GM19452 (cell line): ENCODE data around the gene GNAI3.
"Not testable (repeated sequence)": the region's sequence is repeated elsewhere in the genome, so short reads cannot be mapped to it uniquely, and the experiment has no call there.

Experiments used
- ATAC-seq: cut with Tn5 transposase; IDR thresholded peaks from one replicate; pipeline ENCODE4 v1.9.1; 2021; ENCODE audit not compliant: unreplicated experiment

Gene GNAI3

DNA sequence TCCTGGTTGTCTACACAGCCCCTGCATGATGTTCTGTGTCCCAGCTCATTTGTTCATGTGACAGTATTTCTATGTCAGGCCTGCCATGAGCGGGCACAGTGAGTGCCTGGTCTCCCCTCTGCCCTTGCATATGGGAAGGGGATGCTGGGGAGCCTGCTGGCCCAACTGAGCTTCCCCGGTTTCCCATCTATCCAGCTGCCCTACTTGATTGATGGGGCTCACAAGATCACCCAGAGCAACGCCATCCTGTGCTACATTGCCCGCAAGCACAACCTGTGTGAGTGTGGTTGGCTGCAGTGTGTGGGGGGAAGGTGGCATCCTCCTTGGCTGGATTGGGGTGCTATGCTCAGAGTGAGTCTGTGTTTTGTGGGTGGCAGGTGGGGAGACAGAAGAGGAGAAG is 109.0 kb downstream of the GNAI3 start:
- ATAC-seq = no peak

DNA sequence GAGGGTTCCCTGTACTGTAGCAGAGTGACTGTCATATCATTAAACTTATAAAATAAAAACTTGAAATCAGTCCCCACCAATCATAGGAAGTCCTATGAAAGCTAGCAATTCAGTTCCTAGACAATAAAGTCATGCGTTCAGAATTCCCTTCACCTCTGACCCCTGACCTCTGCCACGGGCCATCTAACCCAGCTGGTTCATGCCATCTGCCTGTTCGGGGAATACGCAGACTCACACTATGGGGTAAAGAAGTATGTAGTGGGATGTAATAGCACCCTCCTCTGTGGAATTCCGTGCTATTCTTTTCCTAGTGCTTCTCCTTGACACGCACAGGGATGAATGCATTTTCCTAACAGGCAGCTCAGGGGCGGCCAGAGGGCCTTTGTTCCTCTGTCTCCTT is 109.6 kb downstream of the GNAI3 start:
- no peak for ATAC-seq

DNA sequence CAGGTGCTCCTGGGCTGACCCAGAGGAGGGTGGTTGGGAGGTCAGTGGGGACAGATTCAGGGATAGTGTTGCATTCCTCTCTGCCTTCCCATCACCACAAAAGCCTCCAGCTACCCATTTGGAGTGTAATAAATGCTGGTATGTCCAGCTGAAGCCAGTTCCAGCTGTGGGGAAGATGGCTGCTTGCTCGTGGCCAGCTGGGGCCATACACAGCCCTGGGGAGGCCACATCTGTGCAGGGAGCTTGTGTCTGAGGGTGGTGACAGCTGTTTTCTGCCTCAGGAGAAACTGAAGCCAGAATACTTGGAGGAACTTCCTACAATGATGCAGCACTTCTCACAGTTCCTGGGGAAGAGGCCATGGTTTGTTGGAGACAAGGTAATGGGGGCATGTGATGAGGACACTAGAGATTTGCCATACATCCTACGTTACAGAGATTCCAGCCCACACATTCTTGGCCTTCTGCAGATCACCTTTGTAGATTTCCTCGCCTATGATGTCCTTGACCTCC is 110.2 kb downstream of the GNAI3 start:
- no peak for ATAC-seq

DNA sequence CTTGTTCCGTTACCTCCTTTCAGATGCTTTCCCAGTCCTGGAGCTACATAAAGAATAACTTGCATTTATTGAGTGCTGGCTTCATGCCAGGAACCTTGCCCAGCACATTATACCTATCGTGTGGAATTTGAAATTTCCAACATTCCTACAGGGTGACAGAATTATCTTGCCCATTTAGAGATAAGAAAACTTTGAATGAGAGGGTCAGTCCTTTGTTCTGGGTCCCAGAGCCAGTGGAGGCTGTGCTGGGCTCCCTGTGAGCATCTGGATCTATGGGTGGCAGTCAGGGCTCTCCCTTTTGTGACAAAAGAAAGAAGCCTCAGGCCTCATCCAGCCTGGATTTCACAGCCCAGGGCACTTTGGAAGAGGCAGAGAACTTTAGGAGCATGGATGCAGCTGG is 110.7 kb downstream of the GNAI3 start:
- ATAC-seq = no peak

GRCh38 chr1:109659997-109660690 is 111.7 kb downstream of the GNAI3 start:
- ATAC-seq = no peak

GRCh38 chr1:109660691-109661026 is 112.2 kb downstream of the GNAI3 start:
- ATAC-seq = not testable (repeated sequence)

DNA sequence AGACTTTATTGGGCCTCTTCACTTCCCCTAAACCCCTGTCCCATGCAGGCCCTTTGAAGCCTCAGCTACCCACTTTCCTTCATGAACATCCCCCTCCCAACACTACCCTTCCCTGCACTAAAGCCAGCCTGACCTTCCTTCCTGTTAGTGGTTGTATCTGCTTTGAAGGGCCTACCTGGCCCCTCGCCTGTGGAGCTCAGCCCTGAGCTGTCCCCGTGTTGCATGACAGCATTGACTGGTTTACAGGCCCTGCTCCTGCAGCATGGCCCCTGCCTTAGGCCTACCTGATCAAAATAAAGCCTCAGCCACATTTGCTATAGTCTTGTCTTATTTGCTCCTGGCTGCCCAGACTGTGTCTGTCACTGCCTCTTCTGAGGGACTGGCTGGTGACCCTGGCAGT is 113.0 kb downstream of the GNAI3 start:
- ATAC-seq = no peak

DNA sequence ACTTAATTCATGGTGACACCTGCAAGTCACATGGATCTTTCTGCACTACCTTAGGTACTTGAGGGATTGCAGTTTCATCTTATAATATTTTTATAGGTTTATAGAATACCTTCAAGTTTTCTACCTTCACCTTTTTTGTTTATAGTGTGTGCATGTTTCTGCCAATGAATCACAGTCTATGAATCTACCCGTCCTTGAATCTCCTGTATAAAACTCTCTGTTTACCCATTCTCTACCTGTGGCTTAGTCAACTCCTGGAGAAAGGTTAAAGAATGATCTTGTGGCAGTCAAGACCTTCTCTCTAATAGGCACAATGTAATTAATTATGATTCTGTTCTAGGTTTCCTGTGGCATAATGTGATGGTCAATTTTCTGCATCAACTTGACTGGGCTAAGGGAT is 116.3 kb downstream of the GNAI3 start:
- no peak for ATAC-seq

DNA sequence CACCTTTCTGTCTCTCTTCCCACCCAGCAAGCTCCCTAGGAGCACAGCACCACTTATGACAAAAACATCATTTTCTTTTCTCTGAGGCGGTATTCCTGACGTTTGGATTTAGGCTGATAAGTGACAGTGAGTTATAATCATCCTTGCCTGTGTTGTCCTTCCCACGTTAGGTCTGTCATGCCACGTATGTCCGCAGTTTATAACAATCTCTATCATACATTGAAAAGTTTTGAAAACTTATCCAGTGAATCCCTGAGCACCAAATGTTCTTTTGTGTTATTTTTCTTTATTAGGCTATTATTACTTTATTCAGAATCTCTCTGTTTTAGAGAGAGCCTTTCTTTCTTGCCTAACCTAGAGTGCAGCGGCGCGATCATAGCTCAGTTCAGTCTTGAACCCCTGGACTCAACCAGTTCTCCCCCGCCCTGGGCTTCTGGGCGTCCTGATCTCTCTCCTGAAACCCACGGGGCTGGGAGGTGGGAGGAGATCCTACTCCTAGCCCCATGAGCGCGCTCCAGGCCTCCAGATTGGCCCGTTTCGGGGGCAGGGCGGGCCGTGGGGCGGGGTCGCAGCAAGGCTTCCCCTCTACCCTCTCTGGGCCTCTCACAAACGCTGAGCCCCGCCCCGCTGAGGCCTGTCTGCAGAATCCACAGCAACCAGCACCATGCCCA is 119.2 kb downstream of the GNAI3 start, which contains the start of gene GSTM2:
GSTM2 (plus strand) TSS at position 606 of the 671 bp plus-strand sequence; CDS start at position 665, 59 bp downstream.
- peak; percentile 83 for ATAC-seq
